Lung (tissue), 12 donors: ENCODE results near the gene HTT. TPM values are rescaled to one million over a fixed set of nuclear protein-coding genes. Genes with fewer than 3 reads are reported as not detected.

Experiments used
- ATAC-seq: fragments of 200-7000 bp; cut with Tn5 transposase; one replicate; pipeline ENCODE4 v1.9.1; 2020; ENCODE audit warnings: moderate number of reproducible peaks; ENCODE audit not compliant: insufficient read depth, low FRiP score
- DNase-seq, 3 donors: peaks; one replicate each; pipeline ENCODE4 v3.0.0-alpha.2; 2013 to 2017
- H3K27ac ChIP-seq, 2 donors: one replicate each; pipeline ENCODE4 v1.5.1; 2013; ENCODE audit warnings: mild to moderate bottlenecking in 2 of 2, moderate library complexity in 2 of 2, control low read depth in 1 of 2, inconsistent platforms in 1 of 2, low read depth in 1 of 2, low read length in 1 of 2
- H3K27me3 ChIP-seq, 3 donors: one replicate each; pipeline ENCODE4 v1.5.1; 2013; ENCODE audit warnings: low read length in 2 of 3; ENCODE audit not compliant: control insufficient read depth in 3 of 3, insufficient read depth in 3 of 3
- H3K36me3 ChIP-seq, 4 donors: one replicate each; pipeline ENCODE4 v1.5.1; 2013; ENCODE audit warnings: low read length in 4 of 4, mild to moderate bottlenecking in 1 of 4, moderate library complexity in 1 of 4; ENCODE audit not compliant: control insufficient read depth in 4 of 4, insufficient read depth in 4 of 4
- H3K4me1 ChIP-seq, 5 donors: one replicate each; pipeline ENCODE4 v1.5.1; 2013; ENCODE audit warnings: low read length in 5 of 5, mild to moderate bottlenecking in 2 of 5, moderate library complexity in 1 of 5; ENCODE audit not compliant: control insufficient read depth in 5 of 5, insufficient read depth in 5 of 5
- H3K4me3 ChIP-seq: one replicate; pipeline ENCODE4 v1.5.1; 2013; ENCODE audit warnings: mild to moderate bottlenecking, control low read depth, moderate library complexity
- H3K9ac ChIP-seq, 2 donors: one replicate each; pipeline ENCODE4 v1.5.1; 2013; ENCODE audit warnings: low read length in 2 of 2, control low read depth in 1 of 2; ENCODE audit not compliant: insufficient read depth in 1 of 2
- H3K9me3 ChIP-seq, 4 donors: one replicate each; pipeline ENCODE4 v1.5.1; 2013; ENCODE audit warnings: low read length in 3 of 4, mild to moderate bottlenecking in 1 of 4, moderate library complexity in 1 of 4; ENCODE audit not compliant: control insufficient read depth in 4 of 4, insufficient read depth in 3 of 4
- CTCF ChIP-seq: IDR thresholded peaks from 2 replicates; pipeline ENCODE4 v1.5.1; 2012; ENCODE audit warnings: mild to moderate bottlenecking; ENCODE audit errors: control extremely low read depth, extremely low read depth
- WGBS, 2 donors: extraction: QIAGEN DNeasy Blood & Tissue Kit; methylation state at CpG; one replicate each; pipeline ENCODE4 v1.1.7; 2013; 5-methylcytosine and 5-hydroxymethylcytosine counted together
- polyA plus RNA-seq, 2 donors: library from polyadenylated mRNA; stranded (reverse); fragments of 200-250 nt; gene quantifications; one replicate each; pipeline ENCODE4 v1.2.1, GENCODE V29; 2013
- total RNA-seq, 2 donors: library from RNA; depleted of rRNA in 1 of 2; stranded (reverse); fragments of >200 nt in 1 of 2; gene quantifications; one replicate each; pipeline ENCODE4 v1.2.1, GENCODE V29; 2014 to 2021
- donor health status: control.
- donor health status: control.
- donor health status: Bipolar disorder and iron deficiency.
- donor health status: healthy.
- donor health status: DM: yes; HTN: yes; CAD: no.

The HTT gene
- total and polyA plus RNA-seq, 4 donors: 17.0 to 109 (median 48.4) TPM

DNA sequence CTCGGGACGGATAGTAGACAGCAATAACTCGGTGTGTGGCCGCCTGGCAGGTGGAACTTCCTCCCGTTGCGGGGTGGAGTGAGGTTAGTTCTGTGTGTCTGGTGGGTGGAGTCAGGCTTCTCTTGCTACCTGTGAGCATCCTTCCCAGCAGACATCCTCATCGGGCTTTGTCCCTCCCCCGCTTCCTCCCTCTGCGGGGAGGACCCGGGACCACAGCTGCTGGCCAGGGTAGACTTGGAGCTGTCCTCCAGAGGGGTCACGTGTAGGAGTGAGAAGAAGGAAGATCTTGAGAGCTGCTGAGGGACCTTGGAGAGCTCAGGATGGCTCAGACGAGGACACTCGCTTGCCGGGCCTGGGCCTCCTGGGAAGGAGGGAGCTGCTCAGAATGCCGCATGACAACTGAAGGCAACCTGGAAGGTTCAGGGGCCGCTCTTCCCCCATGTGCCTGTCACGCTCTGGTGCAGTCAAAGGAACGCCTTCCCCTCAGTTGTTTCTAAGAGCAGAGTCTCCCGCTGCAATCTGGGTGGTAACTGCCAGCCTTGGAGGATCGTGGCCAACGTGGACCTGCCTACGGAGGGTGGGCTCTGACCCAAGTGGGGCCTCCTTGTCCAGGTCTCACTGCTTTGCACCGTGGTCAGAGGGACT lies 168.8 kb downstream of the HTT start:
- H3K4me3 ChIP-seq: no peak overlapping the region
- no peak for TF ChIP-seq CTCF
- no peak overlapping the region for H3K27ac ChIP-seq
- WGBS, 2 donors: 82 to 89% methylated on average over 23 of the region's 23 CpGs
- DNase-seq: no peak
- ATAC-seq: no peak
- H3K9ac ChIP-seq: no peak overlapping the region
- no peaks in the 10 kb centered on the region for H3K27me3 ChIP-seq
- peaks cover 0 to 13% (median 7%) of the 10 kb centered on the region in 5 donors for H3K4me1 ChIP-seq
- H3K36me3 ChIP-seq: peaks cover 4 to 37% (median 9%) of the 10 kb centered on the region in 4 donors
- H3K9me3 ChIP-seq: no peaks in the 10 kb centered on the region

GRCh38 chr4:3244002-3244401 lies 169.5 kb downstream of the HTT start:
- Histone ChIP-seq H3K4me3 (no peak overlapping the region), H3K36me3 (peaks cover under 1 to 30% (median 9%) of the 10 kb centered on the region in 4 donors), H3K27ac (no peak overlapping the region), H3K27me3 (no peaks in the 10 kb centered on the region), H3K4me1 (peaks cover 0 to 13% (median 7%) of the 10 kb centered on the region in 5 donors), H3K9me3 (no peaks in the 10 kb centered on the region), H3K9ac (no peak overlapping the region)
- no peak for ATAC-seq
- no peak for TF ChIP-seq CTCF
- WGBS, 2 donors: 28 to 63% methylated on average over 1 of the region's 1 CpG
- DNase-seq: no peak

DNA sequence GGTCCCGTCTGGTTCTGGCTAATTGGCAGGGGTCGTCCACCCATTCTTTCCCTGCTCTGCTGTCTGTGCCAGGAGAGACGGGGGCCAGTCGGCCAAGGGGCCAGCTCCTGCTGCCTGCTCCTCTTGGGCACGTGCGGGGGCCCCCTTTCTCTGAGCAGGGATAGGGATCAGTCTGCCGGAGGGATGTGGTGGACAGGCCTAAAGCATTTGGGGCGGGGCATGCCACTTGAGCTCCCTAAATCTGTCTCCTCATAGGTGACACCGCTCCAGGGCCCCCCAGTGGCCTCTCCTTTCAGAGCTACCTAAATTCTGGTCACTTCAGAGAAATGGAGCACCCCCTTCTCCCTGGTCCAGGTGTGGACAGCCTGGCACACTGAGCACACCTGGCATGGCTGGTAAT lies 170.3 kb downstream of the HTT start:
- H3K4me3 ChIP-seq: no peak overlapping the region
- no peak overlapping the region for H3K27ac ChIP-seq
- no peaks in the 10 kb centered on the region for H3K9me3 ChIP-seq
- WGBS, 2 donors: 90 to 94% methylated on average over 9 of the region's 9 CpGs
- no peak for TF ChIP-seq CTCF
- peaks cover 0 to 22% (median 6%) of the 10 kb centered on the region in 4 donors for H3K36me3 ChIP-seq
- DNase-seq (no peak), ATAC-seq (no peak)
- H3K4me1 ChIP-seq: peaks cover 0 to 13% (median 7%) of the 10 kb centered on the region in 5 donors
- H3K9ac ChIP-seq: no peak overlapping the region
- H3K27me3 ChIP-seq: no peaks in the 10 kb centered on the region

DNA sequence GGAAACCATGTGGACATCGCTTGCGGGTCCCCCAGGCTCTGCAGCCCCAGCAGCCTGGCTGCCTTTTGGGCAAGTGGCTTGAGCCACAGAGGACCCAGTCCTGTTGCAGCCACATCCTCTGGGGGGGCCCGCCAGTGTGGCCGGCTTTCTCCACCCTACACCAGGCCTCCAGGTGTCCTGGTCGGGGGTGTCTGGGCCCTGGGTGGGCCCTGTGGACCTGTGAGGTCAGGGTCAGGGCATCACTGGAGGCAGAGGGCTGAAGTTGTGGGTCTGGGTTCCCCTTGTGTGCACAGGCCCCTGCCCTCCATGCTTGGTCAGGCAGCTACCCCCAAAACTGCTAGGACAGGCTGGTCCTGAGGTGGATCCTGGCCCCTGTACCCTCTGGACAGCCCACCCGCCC lies 171.2 kb downstream of the HTT start:
- no peak for ATAC-seq
- TF ChIP-seq CTCF: no peak
- no peak overlapping the region for H3K4me3 ChIP-seq
- H3K27ac ChIP-seq: no peak overlapping the region
- WGBS, 2 donors: 86 to 88% methylated on average over 5 to 6 of the region's 6 CpGs
- DNase-seq: no peak
- peaks cover 0 to 17% (median 7%) of the 10 kb centered on the region in 5 donors for H3K4me1 ChIP-seq
- H3K9me3 ChIP-seq: no peaks in the 10 kb centered on the region
- peaks cover 0 to 14% (median 2%) of the 10 kb centered on the region in 4 donors for H3K36me3 ChIP-seq
- H3K27me3 ChIP-seq: no peaks in the 10 kb centered on the region
- H3K9ac ChIP-seq: no peak overlapping the region
